ENCODE results near the gene SCYGR5.

GRCh38 chr2:227665189-227665940, 1.2 kb upstream of the SCYGR5 start:
- TF ChIP-seq CTCF (conservative IDR thresholded peaks at IDR 0.05; ENCODE audit: low read depth in 2 of 2) (no peak), POLR2AphosphoS5 (IDR thresholded peaks at IDR 0.05; ENCODE audit: low read depth) (no peak), REST (IDR thresholded peaks at IDR 0.05; ENCODE audit: unreplicated experiment) (no peak), EZH2 (IDR thresholded peaks at IDR 0.05; ENCODE audit: low read depth, unreplicated experiment) (no peak), JUNB (IDR thresholded peaks at IDR 0.05; ENCODE audit: unreplicated experiment) (no peak), NANOG (IDR thresholded peaks at IDR 0.05; ENCODE audit: borderline replicate concordance) (no peak), EZH2phosphoT487 (IDR thresholded peaks at IDR 0.05; ENCODE audit: unreplicated experiment) (no peak), STAT1 (IDR thresholded peaks at IDR 0.05; ENCODE audit: unreplicated experiment) (no peak), ZNF114 (CRISPR knock-in tag; IDR thresholded peaks at IDR 0.05) (no peak), ETS1 (IDR thresholded peaks at IDR 0.05) (no peak)
